LNCAP (cell line): ENCODE measurements around the gene CDK11B.

Experiments used
- TF ChIP-seq, protein P1 (sequence below): fragments of 450-650 bp; IDR thresholded peaks from 2 replicates; pipeline ENCODE4 v1.5.1; 2017; ENCODE audit warnings: mild to moderate bottlenecking

Gene CDK11B

DNA sequence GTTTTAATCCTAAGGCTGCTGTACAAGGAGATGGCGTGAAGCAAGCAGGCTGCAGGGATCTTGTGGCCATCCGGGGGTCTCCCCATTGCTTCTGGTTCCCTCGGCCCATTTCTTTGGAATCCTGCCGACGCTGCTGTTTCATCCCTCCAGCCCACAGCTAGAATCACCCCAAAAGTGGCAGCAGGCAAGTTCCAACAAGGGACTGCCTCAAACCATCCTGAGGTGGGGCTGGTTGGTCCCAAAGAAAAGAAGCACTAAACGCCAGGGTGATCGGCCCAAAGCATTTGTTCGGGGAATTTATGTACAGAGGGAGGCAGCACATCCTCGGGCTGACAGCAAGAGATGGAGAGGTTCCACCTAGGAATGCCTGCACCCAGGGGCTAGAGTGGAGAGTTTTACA lies 48.0 kb downstream of the CDK11B start:
- TF ChIP-seq, protein P1, sequence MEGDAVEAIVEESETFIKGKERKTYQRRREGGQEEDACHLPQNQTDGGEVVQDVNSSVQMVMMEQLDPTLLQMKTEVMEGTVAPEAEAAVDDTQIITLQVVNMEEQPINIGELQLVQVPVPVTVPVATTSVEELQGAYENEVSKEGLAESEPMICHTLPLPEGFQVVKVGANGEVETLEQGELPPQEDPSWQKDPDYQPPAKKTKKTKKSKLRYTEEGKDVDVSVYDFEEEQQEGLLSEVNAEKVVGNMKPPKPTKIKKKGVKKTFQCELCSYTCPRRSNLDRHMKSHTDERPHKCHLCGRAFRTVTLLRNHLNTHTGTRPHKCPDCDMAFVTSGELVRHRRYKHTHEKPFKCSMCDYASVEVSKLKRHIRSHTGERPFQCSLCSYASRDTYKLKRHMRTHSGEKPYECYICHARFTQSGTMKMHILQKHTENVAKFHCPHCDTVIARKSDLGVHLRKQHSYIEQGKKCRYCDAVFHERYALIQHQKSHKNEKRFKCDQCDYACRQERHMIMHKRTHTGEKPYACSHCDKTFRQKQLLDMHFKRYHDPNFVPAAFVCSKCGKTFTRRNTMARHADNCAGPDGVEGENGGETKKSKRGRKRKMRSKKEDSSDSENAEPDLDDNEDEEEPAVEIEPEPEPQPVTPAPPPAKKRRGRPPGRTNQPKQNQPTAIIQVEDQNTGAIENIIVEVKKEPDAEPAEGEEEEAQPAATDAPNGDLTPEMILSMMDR, result no peak

DNA sequence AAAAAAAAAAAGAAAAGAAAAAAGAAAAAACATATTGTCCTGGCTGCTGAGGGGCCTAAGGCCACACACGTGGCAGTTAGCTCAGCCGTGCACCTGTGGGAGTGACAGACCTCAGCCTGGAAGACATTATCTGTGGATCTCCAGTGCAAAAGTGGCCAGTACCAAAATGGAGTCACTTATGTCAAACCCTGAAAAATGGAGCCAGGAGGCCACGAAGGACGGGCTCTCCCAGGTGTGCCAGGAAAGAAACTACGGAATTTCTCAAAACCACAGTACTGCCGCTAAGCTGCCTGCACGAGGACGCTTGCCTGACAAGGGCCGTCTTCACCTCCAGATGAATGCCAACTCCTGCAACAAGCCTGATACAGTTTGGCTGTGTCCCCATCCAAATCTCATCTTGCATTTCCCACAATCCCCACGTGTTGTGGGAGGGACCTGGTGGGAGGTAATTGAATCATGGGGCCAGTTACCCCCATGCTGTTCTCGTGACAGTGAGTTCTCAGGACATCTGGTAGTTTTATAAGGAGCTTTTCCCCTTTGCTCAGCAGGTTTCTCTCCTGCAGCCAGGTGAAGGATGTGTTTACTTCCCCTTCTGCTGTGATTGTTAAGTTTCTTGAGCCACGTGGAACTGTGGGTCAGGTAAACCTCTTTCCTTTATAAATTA lies 48.9 kb downstream of the CDK11B start:
- TF ChIP-seq, protein P1, result no peak

DNA sequence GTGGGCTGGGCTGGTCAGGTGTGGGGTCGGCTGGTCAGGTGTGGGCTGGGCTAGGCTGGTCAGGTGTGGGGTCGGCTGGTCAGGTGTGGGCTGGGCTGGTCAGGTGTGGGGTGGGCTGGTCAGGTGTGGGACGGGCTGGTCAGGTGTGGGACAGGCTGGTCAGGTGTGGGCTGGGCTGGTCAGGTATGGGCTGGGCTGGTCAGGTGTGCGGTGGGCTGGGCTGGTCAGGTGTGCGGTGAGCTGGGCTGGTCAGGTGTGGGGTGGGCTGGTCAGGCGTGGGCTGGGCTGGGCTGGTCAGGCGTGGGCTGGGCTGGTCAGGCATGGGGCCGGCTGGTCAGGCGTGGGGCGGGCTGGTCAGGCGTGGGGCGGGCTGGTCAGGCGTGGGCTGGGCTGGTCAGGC lies 52.6 kb downstream of the CDK11B start:
- TF ChIP-seq, protein P1, result no peak

DNA sequence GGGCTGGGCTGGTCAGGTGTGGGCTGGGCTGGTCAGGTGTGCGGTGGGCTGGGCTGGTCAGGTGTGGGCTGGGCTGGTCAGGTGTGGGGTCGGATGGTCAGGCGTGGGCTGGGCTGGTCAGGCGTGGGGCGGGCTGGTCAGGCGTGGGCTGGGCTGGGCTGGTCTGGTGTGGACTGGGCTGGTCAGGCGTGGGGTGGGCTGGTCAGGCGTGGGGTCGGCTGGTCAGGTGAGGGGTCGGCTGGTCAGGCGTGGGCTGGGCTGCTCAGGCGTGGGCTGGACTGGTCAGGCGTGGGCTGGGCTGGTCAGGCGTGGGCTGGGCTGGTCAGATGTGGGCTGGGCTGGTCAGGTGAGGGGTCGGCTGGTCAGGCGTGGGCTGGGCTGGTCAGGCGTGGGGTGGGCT lies 53.1 kb downstream of the CDK11B start:
- TF ChIP-seq, protein P1, result no peak

DNA sequence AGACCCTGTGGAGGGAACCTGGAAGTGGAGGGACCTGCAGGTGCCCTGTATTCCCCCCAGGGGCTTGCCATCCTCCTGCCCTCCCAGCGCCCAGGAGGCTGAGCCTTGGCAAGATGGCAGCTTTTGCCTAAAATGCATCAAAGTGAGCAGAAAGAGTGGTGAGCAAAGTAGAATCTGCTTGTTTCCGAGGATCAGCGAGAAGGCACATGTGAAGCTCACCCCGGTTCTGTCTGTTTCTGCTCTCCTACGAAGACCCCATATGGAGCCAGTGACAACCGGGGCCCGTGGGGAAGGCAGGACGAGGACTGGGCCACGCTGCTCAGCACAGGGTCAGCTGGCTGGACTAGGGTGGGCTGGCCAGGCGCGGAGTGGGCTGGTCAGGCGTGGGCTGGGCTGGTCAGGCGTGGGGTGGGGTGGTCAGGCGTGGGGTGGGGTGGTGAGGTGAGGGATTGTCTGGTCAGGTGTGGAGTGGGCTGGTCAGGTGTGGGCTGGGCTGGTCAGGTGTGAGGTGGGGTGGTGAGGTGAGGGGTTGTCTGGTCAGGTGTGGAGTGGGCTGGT lies 53.7 kb downstream of the CDK11B start:
- TF ChIP-seq, protein P1, result no peak

DNA sequence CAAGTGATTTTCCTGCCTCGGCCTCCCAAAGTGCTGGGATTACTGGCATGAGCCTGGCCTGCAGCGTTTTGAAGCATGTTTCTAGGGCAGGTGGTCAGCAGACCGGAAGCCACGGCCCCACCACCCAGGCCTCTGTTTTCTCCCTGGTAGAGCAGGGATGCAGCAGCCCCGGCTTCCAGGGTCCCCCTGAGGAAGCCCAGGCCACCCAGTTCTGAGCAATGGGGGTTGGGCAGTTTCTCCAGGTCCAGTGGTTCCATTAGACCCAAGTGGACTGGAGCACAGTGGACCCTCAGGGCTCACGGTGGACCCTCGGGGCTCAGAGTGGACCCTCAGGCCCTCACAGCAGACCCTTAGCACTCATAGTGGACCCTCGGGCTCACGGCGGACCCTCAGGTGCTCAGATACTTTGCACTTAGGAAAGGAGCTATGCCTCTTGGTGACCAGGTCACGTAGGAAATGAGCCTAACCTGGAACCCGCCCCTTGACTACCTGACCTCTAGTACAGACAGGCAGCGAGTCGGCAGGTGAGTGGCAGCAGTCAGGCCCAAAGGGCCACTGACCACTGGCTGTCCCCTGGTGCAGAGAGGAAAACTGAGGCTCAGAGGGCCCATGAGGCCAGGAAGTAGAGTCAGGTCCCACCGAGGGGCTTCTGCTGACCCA lies 54.3 kb downstream of the CDK11B start:
- TF ChIP-seq, protein P1, result no peak

DNA sequence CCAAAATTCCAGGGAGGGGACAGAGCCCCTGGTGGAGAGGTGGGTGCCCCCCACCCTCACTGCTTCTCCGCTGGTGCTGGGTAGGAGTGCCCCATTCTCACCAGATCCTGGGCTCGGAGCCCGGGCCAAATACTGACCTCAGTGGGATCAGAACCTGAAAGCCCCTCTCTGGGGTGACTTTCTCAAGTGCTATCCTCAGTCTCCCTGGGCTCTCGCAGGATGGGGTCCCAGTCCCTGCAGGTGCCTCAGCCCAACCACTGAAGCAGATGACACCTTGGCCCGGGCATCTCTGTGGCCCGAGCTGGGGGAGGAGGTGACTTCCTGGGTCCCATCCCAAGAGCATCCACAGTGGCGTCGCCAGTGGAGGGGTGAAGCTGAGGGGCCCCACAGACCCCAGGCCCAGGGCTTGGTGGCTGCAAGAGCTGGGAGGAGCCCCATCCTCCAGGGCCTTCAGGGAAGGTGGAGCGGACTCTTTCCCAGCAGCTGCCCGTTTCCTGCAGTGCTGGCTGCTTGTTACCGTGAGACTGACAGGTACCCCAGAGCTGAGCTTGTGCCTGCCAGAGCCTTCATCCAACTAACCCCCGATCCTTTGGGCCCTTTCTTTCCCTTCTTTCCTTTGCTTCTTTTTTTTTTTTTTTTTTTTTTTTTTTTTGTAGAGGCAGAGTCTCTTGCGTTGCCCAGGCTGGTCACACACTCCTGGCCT lies 55.0 kb downstream of the CDK11B start:
- TF ChIP-seq, protein P1, result no peak
